Immature natural killer cell (primary cell): ENCODE results near the gene GPHB5. TPM values are rescaled to one million over a fixed set of nuclear protein-coding genes. Genes with fewer than 3 reads are reported as not detected.
"Not testable (repeated sequence)": the region's sequence is repeated elsewhere in the genome, so short reads cannot be mapped to it uniquely, and the experiment has no call there.

Experiments used
- DNase-seq, 3 donors: peaks; one replicate each; pipeline ENCODE4 v3.0.0; 2022; ENCODE audit warnings: mixed read lengths in 1 of 3
- H3K27ac Mint-ChIP-seq, 6 donors: one replicate each; pipeline ENCODE4 v1.8.0; 2020; ENCODE audit warnings: mixed read lengths in 6 of 6, mild to moderate bottlenecking in 5 of 6, inconsistent platforms in 4 of 6, moderate library complexity in 3 of 6
- H3K27me3 Mint-ChIP-seq, 3 donors: one replicate each; pipeline ENCODE4 v1.8.0; 2020 to 2021; ENCODE audit warnings: low read depth in 3 of 3, mild to moderate bottlenecking in 3 of 3, mixed read lengths in 3 of 3, moderate library complexity in 3 of 3, inconsistent platforms in 1 of 3
- H3K36me3 Mint-ChIP-seq, 3 donors: one replicate each; pipeline ENCODE4 v1.8.0; 2020; ENCODE audit warnings: mixed read lengths in 3 of 3, inconsistent platforms in 2 of 3, mild to moderate bottlenecking in 2 of 3
- H3K4me1 Mint-ChIP-seq, 2 donors: one replicate each; pipeline ENCODE4 v1.8.0; 2020; ENCODE audit warnings: inconsistent platforms in 2 of 2, mild to moderate bottlenecking in 2 of 2, mixed read lengths in 2 of 2, moderate library complexity in 1 of 2
- H3K4me3 Mint-ChIP-seq, 5 donors: one replicate each; pipeline ENCODE4 v1.8.0; 2020; ENCODE audit warnings: mild to moderate bottlenecking in 5 of 5, mixed read lengths in 5 of 5, inconsistent platforms in 3 of 5, moderate library complexity in 3 of 5
- H3K9me3 Mint-ChIP-seq, 6 donors: one replicate each; pipeline ENCODE4 v1.8.0; 2020; ENCODE audit warnings: mild to moderate bottlenecking in 6 of 6, mixed read lengths in 6 of 6, inconsistent platforms in 4 of 6, moderate library complexity in 3 of 6
- polyA plus RNA-seq, 3 donors: library from polyadenylated mRNA; unstranded; fragments of 300-500 nt; fragmentation: Illumina TruSeq; gene quantifications; one replicate each; pipeline ENCODE4 v1.2.3, GENCODE V29; 2021

The GPHB5 gene
- polyA plus RNA-seq, 3 donors from 2014 or later = not detected

GRCh38 chr14:63308723-63309317 lies 9.9 kb downstream of the GPHB5 start:
- no peaks in the 10 kb centered on the region for H3K36me3 Mint-ChIP-seq
- peaks cover 1 to 5% (median 5%) of the 10 kb centered on the region in 3 donors for H3K27me3 Mint-ChIP-seq
- no peak overlapping the region for H3K27ac Mint-ChIP-seq
- no peaks in the 10 kb centered on the region for H3K4me1 Mint-ChIP-seq
- no peak for DNase-seq
- no peak overlapping the region for H3K4me3 Mint-ChIP-seq
- no peaks in the 10 kb centered on the region for H3K9me3 Mint-ChIP-seq

- not testable (repeated sequence) for H3K27me3 Mint-ChIP-seq, H3K4me1 Mint-ChIP-seq, H3K4me3 Mint-ChIP-seq, DNase-seq, H3K27ac Mint-ChIP-seq, H3K9me3 Mint-ChIP-seq, H3K36me3 Mint-ChIP-seq
Observed at GRCh38 chr14:63304429-63304828, 14.3 kb downstream of the GPHB5 start.

- Mint-ChIP-seq H3K4me3 (no peak overlapping the region), H3K27ac (peak overlapping the region in 1 of 6 donors; percentile 39), H3K36me3 (no peaks in the 10 kb centered on the region), H3K9me3 (no peaks in the 10 kb centered on the region), H3K27me3 (peaks cover 3 to 7% (median 6%) of the 10 kb centered on the region in 3 donors), H3K4me1 (peaks cover 10 to 23% of the 10 kb centered on the region in 2 donors)
- no peak for DNase-seq
Observed at GRCh38 chr14:63301891-63302534, 16.7 kb downstream of the GPHB5 start.

- H3K27ac Mint-ChIP-seq = no peak overlapping the region
- no peaks in the 10 kb centered on the region for H3K36me3 Mint-ChIP-seq
- H3K9me3 Mint-ChIP-seq = no peaks in the 10 kb centered on the region
Observed at GRCh38 chr14:63300854-63301253, 17.9 kb downstream of the GPHB5 start.

GRCh38 chr14:63299351-63300110 lies 19.2 kb downstream of the GPHB5 start:
- peak overlapping the region in 4 of 6 donors; percentile 9 to 61 (median 34) for H3K27ac Mint-ChIP-seq
- H3K4me1 Mint-ChIP-seq = peaks cover 14 to 31% of the 10 kb centered on the region in 2 donors
- no peaks in the 10 kb centered on the region for H3K9me3 Mint-ChIP-seq
- H3K4me3 Mint-ChIP-seq = peak overlapping the region; percentile 11 to 74 (median 54)
- no peak for DNase-seq
- no peaks in the 10 kb centered on the region for H3K36me3 Mint-ChIP-seq
- peaks cover 0 to 7% (median 3%) of the 10 kb centered on the region in 3 donors for H3K27me3 Mint-ChIP-seq

More at GRCh38 chr14:63300854-63301253, 17.9 kb downstream of the GPHB5 start:
- H3K4me1 Mint-ChIP-seq = peaks cover 10 to 23% of the 10 kb centered on the region in 2 donors
- no peak overlapping the region for H3K4me3 Mint-ChIP-seq
- no peak for DNase-seq
- H3K27me3 Mint-ChIP-seq = peaks cover 0 to 7% (median 3%) of the 10 kb centered on the region in 3 donors

- H3K4me1 Mint-ChIP-seq = peaks cover 14 to 31% of the 10 kb centered on the region in 2 donors
- no peak overlapping the region for H3K4me3 Mint-ChIP-seq
- no peaks in the 10 kb centered on the region for H3K36me3 Mint-ChIP-seq
- no peak for DNase-seq
- peaks cover 0 to 3% (median 0%) of the 10 kb centered on the region in 3 donors for H3K27me3 Mint-ChIP-seq
- no peaks in the 10 kb centered on the region for H3K9me3 Mint-ChIP-seq
- no peak overlapping the region for H3K27ac Mint-ChIP-seq
Observed at GRCh38 chr14:63297372-63298063, 21.2 kb downstream of the GPHB5 start.

- H3K9me3 Mint-ChIP-seq = no peaks in the 10 kb centered on the region
- peak overlapping the region in 1 of 5 donors; percentile 69 for H3K4me3 Mint-ChIP-seq
- peak overlapping the region in 1 of 6 donors; percentile 24 for H3K27ac Mint-ChIP-seq
- peaks cover 14 to 31% of the 10 kb centered on the region in 2 donors for H3K4me1 Mint-ChIP-seq
- H3K27me3 Mint-ChIP-seq = peaks cover 0 to 2% (median 0%) of the 10 kb centered on the region in 3 donors
- no peak for DNase-seq
- H3K36me3 Mint-ChIP-seq = no peaks in the 10 kb centered on the region
Observed at GRCh38 chr14:63296060-63296563, 22.6 kb downstream of the GPHB5 start.

GRCh38 chr14:63295231-63295685 lies 23.5 kb downstream of the GPHB5 start:
- H3K36me3 Mint-ChIP-seq = no peaks in the 10 kb centered on the region
- peak overlapping the region in 5 of 6 donors; percentile 11 to 68 (median 57) for H3K27ac Mint-ChIP-seq
- peak overlapping the region in 4 of 5 donors; percentile 6 to 69 (median 58) for H3K4me3 Mint-ChIP-seq

GRCh38 chr14:63292805-63293204 lies 25.9 kb downstream of the GPHB5 start:
- Mint-ChIP-seq H3K4me3 (no peak overlapping the region), H3K36me3 (no peaks in the 10 kb centered on the region), H3K9me3 (no peaks in the 10 kb centered on the region), H3K27me3 (peaks cover 0 to 2% (median 0%) of the 10 kb centered on the region in 3 donors), H3K27ac (no peak overlapping the region), H3K4me1 (peaks cover 4 to 10% of the 10 kb centered on the region in 2 donors)
- no peak for DNase-seq

More at GRCh38 chr14:63295231-63295685, 23.5 kb downstream of the GPHB5 start:
- Mint-ChIP-seq H3K9me3 (no peaks in the 10 kb centered on the region), H3K4me1 (peaks cover 14 to 31% of the 10 kb centered on the region in 2 donors), H3K27me3 (peaks cover 0 to 2% (median 0%) of the 10 kb centered on the region in 3 donors)
- no peak for DNase-seq

GRCh38 chr14:63290741-63291430 lies 27.8 kb downstream of the GPHB5 start:
- H3K36me3 Mint-ChIP-seq = no peaks in the 10 kb centered on the region
- no peak overlapping the region for H3K27ac Mint-ChIP-seq
- peaks cover 0 to 2% (median 0%) of the 10 kb centered on the region in 3 donors for H3K27me3 Mint-ChIP-seq
- H3K4me1 Mint-ChIP-seq = peaks cover 4 to 9% of the 10 kb centered on the region in 2 donors
- DNase-seq = no peak
- H3K4me3 Mint-ChIP-seq = no peak overlapping the region
- H3K9me3 Mint-ChIP-seq = no peaks in the 10 kb centered on the region

GRCh38 chr14:63288853-63289252 lies 29.9 kb downstream of the GPHB5 start:
- H3K36me3 Mint-ChIP-seq = no peaks in the 10 kb centered on the region
- no peaks in the 10 kb centered on the region for H3K9me3 Mint-ChIP-seq
- no peak for DNase-seq
- H3K4me1 Mint-ChIP-seq = no peaks in the 10 kb centered on the region
- H3K27me3 Mint-ChIP-seq = peaks cover 0 to 2% (median 0%) of the 10 kb centered on the region in 3 donors
- no peak overlapping the region for H3K4me3 Mint-ChIP-seq
- H3K27ac Mint-ChIP-seq = no peak overlapping the region

- H3K4me1 Mint-ChIP-seq = no peaks in the 10 kb centered on the region
Observed at GRCh38 chr14:63287666-63288483, 30.9 kb downstream of the GPHB5 start.

More at GRCh38 chr14:63287666-63288483, 30.9 kb downstream of the GPHB5 start:
- DNase-seq = no peak
- Mint-ChIP-seq H3K36me3 (no peaks in the 10 kb centered on the region), H3K9me3 (no peaks in the 10 kb centered on the region), H3K27ac (no peak overlapping the region), H3K4me3 (no peak overlapping the region), H3K27me3 (peaks cover 0 to 2% (median 0%) of the 10 kb centered on the region in 3 donors)
